ENCODE results near the gene RAB10. TPM values are rescaled to one million over a fixed set of nuclear protein-coding genes. Genes with fewer than 3 reads are reported as not detected.

The RAB10 gene
- total RNA-seq, 1 experiment from 2014 or later, result 167 TPM

GRCh38 chr2:26068602-26069298, 34.9 kb downstream of the RAB10 start:
- CTCF ChIA-PET, result interaction anchor here (0.6 kb wide), 1 partner anchor 21 kb away, joined by 3 read pairs; no protein-coding TSS in a partner anchor
- H4K20me1 ChIP-seq (ENCODE audit: insufficient read depth), result peaks cover 13% of the 10 kb centered on the region; the same call in 1 of the 2 replicates
- peaks cover 20 to 45% of the 10 kb centered on the region in 2 experiments for H3K4me1 ChIP-seq (ENCODE audit: control insufficient read depth in 1 of 2, insufficient read depth in 2 of 2, low read length in 2 of 2)
- peaks cover 3 to 5% of the 10 kb centered on the region in 2 experiments; a peak in 1 of 4 replicates for H3K36me3 ChIP-seq (ENCODE audit: control insufficient read depth in 1 of 2, insufficient read depth in 2 of 2, low read length in 2 of 2)
- no peaks in the 10 kb centered on the region for H3K27me3 ChIP-seq (ENCODE audit: insufficient read depth, low read length)
- H2AFZ ChIP-seq (ENCODE audit: low read depth, low read length, poor library complexity, severe bottlenecking), result no peak overlapping the region
- H3K4me2 ChIP-seq (ENCODE audit: low read length), result peak overlapping the region; percentile 68
- peak overlapping the region; percentile 41 for H3K9ac ChIP-seq (ENCODE audit: low read length)
- no peaks in the 10 kb centered on the region for H3K9me3 ChIP-seq (ENCODE audit: control insufficient read depth in 1 of 2, insufficient read depth in 1 of 2, low read depth in 1 of 2, low read length in 2 of 2)
- peak overlapping the region in 1 of 2 experiments; percentile 21; a peak in 2 of 4 replicates for H3K4me3 ChIP-seq (replicated peaks in 1 of 2; ENCODE audit: low read depth in 1 of 2, low read length in 2 of 2)
- no TSS peak for BruUV-seq (replicated peaks)
- intact Hi-C loops (cut with micrococcal nuclease), result loop anchor here (5.0 kb wide), 1 partner anchor 76 kb away; no protein-coding TSS in a partner anchor
- POLR2A ChIA-PET, result no interaction called here
- H3K9me2 ChIP-seq (ENCODE audit: insufficient read depth), result no peaks in the 10 kb centered on the region
- ATAC-seq, result peak; percentile 85
- peak overlapping the region; percentile 50; the same call in 1 of the 2 replicates for H3K27ac ChIP-seq (ENCODE audit: low read depth, low read length)
- peak; percentile 46 for DNase-seq (ENCODE audit: low read depth, low spot score)
- H3K79me2 ChIP-seq (ENCODE audit: insufficient read depth, low read length), result peaks cover 100% of the 10 kb centered on the region
- RAD21 ChIA-PET (ENCODE audit: low non-redundant PET in 1 of 2, low total read pairs in 2 of 2, uncharacterized antibody in 2 of 2, unreplicated experiment in 2 of 2), result no interaction called here
- TF ChIP-seq POLR2AphosphoS5 (IDR thresholded peaks at IDR 0.05; ENCODE audit: low read depth, low read length), result 0 out of 2 replicates have a peak, but pooled peaks have one; percentile 19
- TF ChIP-seq REST (IDR thresholded peaks at IDR 0.05; ENCODE audit: low read depth), result no peak
- no peak for TF ChIP-seq ATF3 (IDR thresholded peaks at IDR 0.05)
- peak; percentile 73 for TF ChIP-seq FOSL1 (IDR thresholded peaks at IDR 0.05; ENCODE audit: low read depth)
- TF ChIP-seq ZFX (IDR thresholded peaks at IDR 0.05), result no peak
- TF ChIP-seq YY1 (IDR thresholded peaks at IDR 0.05; ENCODE audit: extremely low read depth, insufficient replicate concordance, low read depth, low read length), result no peak
- 0 out of 2 replicates have a peak, but pooled peaks have one; percentile 47 for TF ChIP-seq CBX3 (IDR thresholded peaks at IDR 0.05; ENCODE audit: low read depth)
- TF ChIP-seq MAX (IDR thresholded peaks at IDR 0.05), result 0 out of 2 replicates have a peak, but pooled peaks have one; percentile 28
- TF ChIP-seq EZH2 (IDR thresholded peaks at IDR 0.05), result no peak
- TF ChIP-seq ELF1 (IDR thresholded peaks at IDR 0.05; ENCODE audit: borderline replicate concordance, low read depth), result no peak
- TF ChIP-seq ZBTB33 (IDR thresholded peaks at IDR 0.05; ENCODE audit: extremely low read depth, insufficient replicate concordance, low read length), result no peak
- no peak for TF ChIP-seq TCF7L2 (IDR thresholded peaks at IDR 0.05; ENCODE audit: borderline replicate concordance, extremely low read depth, insufficient read depth, insufficient read length)
- TF ChIP-seq CEBPB (IDR thresholded peaks at IDR 0.05; ENCODE audit: low read depth), result no peak
- 0 out of 2 replicates have a peak, but pooled peaks have one; percentile 4 for TF ChIP-seq RAD21 (IDR thresholded peaks at IDR 0.05; ENCODE audit: low read depth)
- TF ChIP-seq SRF (IDR thresholded peaks at IDR 0.05; ENCODE audit: low read depth), result no peak
- no peak for TF ChIP-seq POLR2A (IDR thresholded peaks at IDR 0.05; ENCODE audit: borderline replicate concordance, extremely low read depth, insufficient read depth, insufficient read length)
- TF ChIP-seq SP1 (IDR thresholded peaks at IDR 0.05; ENCODE audit: low read depth), result peak; percentile 59; the same call in 1 of the 2 replicates
- no peak for TF ChIP-seq ZNF274 (IDR thresholded peaks at IDR 0.05; ENCODE audit: low read depth, low read length)
- TF ChIP-seq EGR1 (IDR thresholded peaks at IDR 0.05; ENCODE audit: low read depth), result no peak

Measured in HCT116 (cell line).